CD14-positive monocyte (primary cell): ENCODE measurements around the gene RELL1. TPM values are rescaled to one million over a fixed set of nuclear protein-coding genes. Genes with fewer than 3 reads are reported as not detected.

Experiments used
- DNase-seq, 3 donors: peaks; one replicate each; pipeline ENCODE4 v3.0.0-alpha.2; 2011 to 2022
- H2AFZ ChIP-seq: 2 replicates; pipeline ENCODE4 v1.6.0; 2012; ENCODE audit warnings: mild to moderate bottlenecking, low read depth, low read length, inconsistent platforms; ENCODE audit not compliant: insufficient read depth, poor library complexity, severe bottlenecking
- H3K27ac ChIP-seq, 2 donors: 1 replicate in 1 of 2; 2 replicates in 1 of 2; pipeline ENCODE4 v1.5.1; 2012 to 2013; ENCODE audit warnings: low read length in 2 of 2, control low read depth in 1 of 2, inconsistent platforms in 1 of 2, low read depth in 1 of 2, mild to moderate bottlenecking in 1 of 2
- H3K27me3 ChIP-seq, 2 donors: one replicate each; pipeline versions ENCODE4 v1.6.0 to v1.6.1; 2011 to 2013; ENCODE audit warnings: low read length in 2 of 2; ENCODE audit not compliant: control insufficient read depth in 2 of 2, insufficient read depth in 2 of 2
- H3K36me3 ChIP-seq, 2 donors: replicated peaks in 1 of 2; 1 replicate in 1 of 2; 2 replicates in 1 of 2; pipeline versions ENCODE4 v1.5.1 to v1.6.1; 2012 to 2013; ENCODE audit warnings: low read length in 2 of 2, control low read depth in 1 of 2, inconsistent platforms in 1 of 2, mild to moderate bottlenecking in 1 of 2; ENCODE audit not compliant: insufficient read depth in 2 of 2, control insufficient read depth in 1 of 2
- H3K4me1 ChIP-seq, 2 donors: 1 replicate in 1 of 2; 2 replicates in 1 of 2; pipeline versions ENCODE4 v1.5.1 to v1.6.1; 2012 to 2013; ENCODE audit warnings: low read length in 2 of 2, control low read depth in 1 of 2, inconsistent platforms in 1 of 2, mild to moderate bottlenecking in 1 of 2, moderate library complexity in 1 of 2; ENCODE audit not compliant: insufficient read depth in 2 of 2, control insufficient read depth in 1 of 2
- H3K4me2 ChIP-seq: replicated peaks from 2 replicates; pipeline ENCODE3; 2012; ENCODE audit warnings: low read length, moderate library complexity, mild to moderate bottlenecking; ENCODE audit not compliant: poor library complexity, severe bottlenecking; ENCODE audit errors: extremely low read depth
- H3K4me3 ChIP-seq, 3 experiments: fragments of 200-600 bp in 1 of 3; sonication (generic) in 1 of 3; replicated peaks in 1 of 3; 1 replicate in 2 of 3; 2 replicates in 1 of 3; pipeline ENCODE4 v1.5.1; 2011 to 2013; ENCODE audit warnings: low read length in 3 of 3, mild to moderate bottlenecking in 3 of 3, control low read depth in 2 of 3, low read depth in 2 of 3, inconsistent platforms in 1 of 3, moderate library complexity in 1 of 3
- H3K79me2 ChIP-seq: 2 replicates; pipeline ENCODE4 v1.6.0; 2012; ENCODE audit warnings: mild to moderate bottlenecking, control low read depth, inconsistent platforms, low read length, moderate library complexity; ENCODE audit not compliant: insufficient read depth
- H3K9ac ChIP-seq: 2 replicates; pipeline ENCODE4 v1.6.0; 2017; ENCODE audit warnings: low read length, mild to moderate bottlenecking; ENCODE audit not compliant: insufficient read depth, poor library complexity, severe bottlenecking
- H3K9me3 ChIP-seq, 2 donors: replicated peaks in 1 of 2; 1 replicate in 1 of 2; 2 replicates in 1 of 2; pipeline versions ENCODE4 v1.5.1 to v1.6.1; 2012 to 2013; ENCODE audit warnings: low read length in 2 of 2, control low read depth in 1 of 2; ENCODE audit not compliant: control insufficient read depth in 1 of 2, insufficient read depth in 1 of 2
- H4K20me1 ChIP-seq: 2 replicates; pipeline ENCODE4 v1.6.0; 2012; ENCODE audit warnings: mild to moderate bottlenecking, low read length, control low read depth, moderate library complexity; ENCODE audit not compliant: insufficient read depth
- H3K27ac Mint-ChIP-seq, 7 donors: one replicate each; pipeline ENCODE4 v1.8.0; 2020; ENCODE audit warnings: mild to moderate bottlenecking in 7 of 7, mixed read lengths in 7 of 7, moderate library complexity in 6 of 7, inconsistent platforms in 2 of 7
- H3K27me3 Mint-ChIP-seq, 3 donors: one replicate each; pipeline ENCODE4 v1.8.0; 2021 to 2022; ENCODE audit warnings: low read depth in 3 of 3, mild to moderate bottlenecking in 3 of 3, mixed read lengths in 3 of 3, moderate library complexity in 3 of 3, inconsistent platforms in 1 of 3
- H3K36me3 Mint-ChIP-seq, 2 donors: one replicate each; pipeline ENCODE4 v1.8.0; 2020; ENCODE audit warnings: mixed read lengths in 2 of 2, inconsistent platforms in 1 of 2, mild to moderate bottlenecking in 1 of 2
- H3K4me1 Mint-ChIP-seq: one replicate; pipeline ENCODE4 v1.8.0; 2020; ENCODE audit warnings: mild to moderate bottlenecking, mixed read lengths
- H3K4me3 Mint-ChIP-seq, 2 donors: one replicate each; pipeline ENCODE4 v1.8.0; 2020; ENCODE audit warnings: mild to moderate bottlenecking in 2 of 2, mixed read lengths in 2 of 2, moderate library complexity in 1 of 2
- H3K9me3 Mint-ChIP-seq, 7 donors: one replicate each; pipeline ENCODE4 v1.8.0; 2020 to 2022; ENCODE audit warnings: mixed read lengths in 7 of 7, mild to moderate bottlenecking in 6 of 7, moderate library complexity in 6 of 7, inconsistent platforms in 2 of 7
- CTCF ChIP-seq: fragments of 200-600 bp; IDR thresholded peaks from one replicate; pipeline ENCODE4 v1.8.0; 2022; ENCODE audit warnings: antibody characterized with exemption, mild to moderate bottlenecking
- WGBS: methylation state at CpG from one replicate; pipeline ENCODE4 v1.1.5; 2013; ENCODE audit warnings: missing lambda C conversion rate; ENCODE audit not compliant: insufficient coverage; 5-methylcytosine and 5-hydroxymethylcytosine counted together
- intact Hi-C, 2 donors: fragments of 100-400 bp; cut with micrococcal nuclease; formaldehyde crosslinking; loops; one replicate each; pipeline versions ENCODE4 v1.15.0 to v1.15.1; 2023
- polyA plus RNA-seq, 3 donors: library from polyadenylated mRNA; depleted of rRNA in 1 of 3; unstranded in 2 of 3; stranded (reverse) in 1 of 3; fragments of 300-500 nt in 2 of 3; fragments of >200 nt in 1 of 3; fragmentation: Illumina TruSeq in 2 of 3; gene quantifications; 1 replicate in 2 of 3; 2 replicates in 1 of 3; pipeline ENCODE4 v1.2.3, GENCODE V29; 2012 to 2021

Gene RELL1
- polyA plus RNA-seq, 3 donors = 13.3 to 30.2 (median 16.2) TPM

GRCh38 chr4:37615720-37616063 lies 70.5 kb downstream of the RELL1 start:
- Mint-ChIP-seq H3K27me3 (no peaks in the 10 kb centered on the region), H3K9me3 (no peaks in the 10 kb centered on the region), H3K36me3 (peaks cover 26 to 74% of the 10 kb centered on the region in 2 donors), H3K4me3 (no peak overlapping the region), H3K4me1 (peaks cover 21% of the 10 kb centered on the region), H3K27ac (peak overlapping the region in 2 of 7 donors; percentile 1 to 75)
- H3K27ac ChIP-seq = peak overlapping the region in 1 of 2 donors; percentile 56
- TF ChIP-seq CTCF = no peak
- no CpG with 5 or more reads among the region's 3 CpGs for WGBS
- H3K79me2 ChIP-seq = peaks cover 4% of the 10 kb centered on the region
- H3K4me1 ChIP-seq = peaks cover 18 to 21% of the 10 kb centered on the region in 2 donors
- H3K27me3 ChIP-seq = no peaks in the 10 kb centered on the region
- intact Hi-C loops = no loop called here
- no peak overlapping the region for H3K4me3 ChIP-seq
- H3K9me3 ChIP-seq = no peaks in the 10 kb centered on the region
- no peak overlapping the region for H2AFZ ChIP-seq
- H3K4me2 ChIP-seq = no peak overlapping the region
- H3K36me3 ChIP-seq = peaks cover 20 to 59% of the 10 kb centered on the region in 2 donors
- no peak overlapping the region for H3K9ac ChIP-seq
- H4K20me1 ChIP-seq = peaks cover 29% of the 10 kb centered on the region
- no peak for DNase-seq

GRCh38 chr4:37615059-37615719 lies 71.0 kb downstream of the RELL1 start:
- H3K36me3 Mint-ChIP-seq = peaks cover 26 to 78% of the 10 kb centered on the region in 2 donors
- no peak for TF ChIP-seq CTCF
- peaks cover 18 to 21% of the 10 kb centered on the region in 2 donors for H3K4me1 ChIP-seq
- H3K79me2 ChIP-seq = peaks cover 4% of the 10 kb centered on the region
- no peaks in the 10 kb centered on the region for H3K27me3 Mint-ChIP-seq
- peak overlapping the region in 4 of 7 donors; percentile 1 to 75 (median 44) for H3K27ac Mint-ChIP-seq
- peaks cover 21% of the 10 kb centered on the region for H3K4me1 Mint-ChIP-seq
- no peaks in the 10 kb centered on the region for H3K9me3 ChIP-seq
- no peak overlapping the region for H3K4me3 ChIP-seq
- no peaks in the 10 kb centered on the region for H3K9me3 Mint-ChIP-seq
- no peak for DNase-seq
- no CpG with 5 or more reads among the region's 5 CpGs for WGBS
- no peak overlapping the region for H3K4me3 Mint-ChIP-seq
- intact Hi-C loops = no loop called here
- H3K27me3 ChIP-seq = no peaks in the 10 kb centered on the region
- H3K36me3 ChIP-seq = peaks cover 20 to 59% of the 10 kb centered on the region in 2 donors
- peaks cover 26% of the 10 kb centered on the region for H4K20me1 ChIP-seq
- H3K4me2 ChIP-seq = no peak overlapping the region
- no peak overlapping the region for H2AFZ ChIP-seq
- H3K9ac ChIP-seq = no peak overlapping the region
- H3K27ac ChIP-seq = peak overlapping the region in 1 of 2 donors; percentile 56
